ENCODE measurements around the gene TMEM237.

The TMEM237 gene

GRCh38 chr2:201642086-201642578 lies 1.2 kb downstream of the TMEM237 start:
- DNase-seq = no peak

DNA sequence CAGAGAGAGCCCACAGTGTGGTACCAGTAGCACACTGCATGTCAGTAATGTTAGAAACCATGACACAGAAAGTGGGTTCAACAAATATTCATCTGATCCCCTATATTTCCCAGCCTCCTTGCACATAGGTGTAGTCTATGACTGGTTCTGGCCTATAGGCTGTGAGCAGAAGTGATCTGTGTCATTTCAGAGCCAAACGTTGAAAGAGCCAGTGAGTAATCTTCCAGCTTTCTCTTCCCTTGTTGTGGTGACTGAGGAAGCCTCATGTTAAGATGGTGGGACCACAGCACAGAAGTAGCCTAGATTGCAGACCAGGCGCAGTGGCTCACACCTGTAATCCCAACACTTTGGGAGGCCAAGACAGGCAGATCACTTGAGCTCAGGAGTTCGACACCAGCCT lies 4.1 kb downstream of the TMEM237 start:
- DNase-seq = no peak

DNA sequence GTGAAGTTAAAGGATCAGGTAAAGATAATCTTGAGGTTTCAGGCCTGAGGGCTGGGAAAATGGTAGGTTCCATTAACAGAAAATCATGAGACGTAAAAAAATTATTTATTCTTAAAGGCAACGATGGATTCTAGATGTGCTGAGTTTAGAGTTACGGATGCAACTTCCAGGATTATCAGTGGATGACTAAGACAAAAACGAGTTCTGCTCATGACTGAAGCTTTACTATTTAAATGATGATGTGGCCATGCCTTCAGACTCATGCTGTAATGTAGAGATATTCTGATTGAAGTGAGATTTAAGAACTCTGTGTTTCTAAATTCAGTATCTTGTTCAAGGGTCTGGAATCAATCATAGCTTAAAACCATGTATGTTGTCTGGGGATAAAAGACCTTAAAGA lies 5.0 kb downstream of the TMEM237 start:
- no peak for DNase-seq

DNA sequence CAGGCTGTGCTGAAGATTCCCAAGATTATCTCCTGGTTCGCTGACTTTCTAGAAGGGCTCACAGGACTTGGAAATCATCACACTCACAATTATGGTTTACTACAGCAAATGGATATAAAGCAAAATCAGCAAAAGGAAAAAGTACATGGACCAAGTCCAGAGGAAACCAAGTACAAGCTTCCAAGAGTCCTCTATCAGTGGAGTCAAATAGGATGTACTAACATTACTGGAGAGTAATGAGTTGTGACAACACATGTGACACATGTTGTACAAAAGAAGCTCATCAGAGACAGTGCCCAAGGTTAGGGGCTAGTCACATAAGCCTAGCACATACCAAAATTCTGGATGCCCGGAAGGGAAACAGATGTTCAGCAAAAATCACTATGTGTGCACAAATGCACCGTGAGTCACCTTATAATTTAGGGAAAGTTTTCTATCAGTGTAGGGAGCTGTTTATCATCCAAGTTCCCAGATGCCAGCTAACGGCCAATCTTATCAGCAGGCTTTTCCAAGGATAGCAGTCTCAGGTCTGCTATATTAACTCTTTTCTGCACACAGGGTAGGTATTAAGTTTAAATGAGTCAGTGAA lies 9.5 kb downstream of the TMEM237 start:
- DNase-seq = no peak

- no peak for DNase-seq
Measured at GRCh38 chr2:201631041-201631440, 12.3 kb downstream of the TMEM237 start.

DNA sequence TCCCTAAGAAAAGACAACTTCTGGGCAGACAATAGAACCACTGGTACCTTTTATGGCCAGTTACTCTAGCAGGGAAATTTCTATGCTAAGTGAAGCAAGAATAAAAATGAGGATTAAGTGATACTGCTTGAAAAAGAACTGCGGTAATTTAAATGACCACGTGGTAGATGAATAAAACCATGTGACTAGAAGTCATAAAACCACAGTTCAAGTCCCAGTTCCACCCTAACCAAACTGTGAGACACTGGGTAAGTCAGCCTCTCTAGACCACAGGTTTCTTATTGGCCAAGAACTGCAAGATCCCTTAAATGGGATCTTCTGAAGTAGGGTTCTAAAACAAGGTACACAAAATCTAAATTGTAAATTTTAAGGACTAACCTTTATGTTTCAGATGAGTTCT lies 12.7 kb downstream of the TMEM237 start:
- no peak for DNase-seq

GRCh38 chr2:201628545-201628944 lies 14.8 kb downstream of the TMEM237 start:
- DNase-seq = no peak

DNA sequence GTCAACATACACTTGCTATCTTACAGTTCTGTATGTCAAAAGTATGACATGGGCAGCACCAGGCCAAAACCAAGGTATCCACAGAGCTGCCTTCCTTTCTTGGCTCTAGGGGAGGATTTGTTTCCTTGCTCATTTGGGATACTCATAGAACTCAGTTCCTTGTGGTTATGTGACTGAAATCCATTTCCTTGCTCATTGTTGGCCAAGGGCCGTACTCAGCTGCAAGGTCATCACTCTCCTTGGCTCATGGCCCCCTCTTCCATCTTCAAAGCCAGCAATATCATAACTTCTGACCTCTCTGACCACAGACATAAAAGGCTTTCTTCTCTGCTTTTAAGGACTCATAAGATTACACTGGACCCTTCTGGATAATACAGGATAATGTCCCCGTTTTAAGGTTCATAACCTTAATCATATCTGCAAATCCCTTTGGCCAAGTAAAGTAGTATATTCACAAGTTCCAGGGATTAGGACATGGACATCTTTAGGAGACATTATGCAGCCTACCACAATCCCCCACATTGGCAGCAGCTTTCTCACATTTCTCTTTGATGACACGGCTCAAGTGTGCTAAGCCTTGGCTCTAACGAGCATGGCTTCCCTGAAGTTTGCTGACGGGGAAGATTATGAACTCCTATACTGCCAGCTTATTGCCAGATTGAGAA lies 20.9 kb downstream of the TMEM237 start:
- DNase-seq = no peak

DNA sequence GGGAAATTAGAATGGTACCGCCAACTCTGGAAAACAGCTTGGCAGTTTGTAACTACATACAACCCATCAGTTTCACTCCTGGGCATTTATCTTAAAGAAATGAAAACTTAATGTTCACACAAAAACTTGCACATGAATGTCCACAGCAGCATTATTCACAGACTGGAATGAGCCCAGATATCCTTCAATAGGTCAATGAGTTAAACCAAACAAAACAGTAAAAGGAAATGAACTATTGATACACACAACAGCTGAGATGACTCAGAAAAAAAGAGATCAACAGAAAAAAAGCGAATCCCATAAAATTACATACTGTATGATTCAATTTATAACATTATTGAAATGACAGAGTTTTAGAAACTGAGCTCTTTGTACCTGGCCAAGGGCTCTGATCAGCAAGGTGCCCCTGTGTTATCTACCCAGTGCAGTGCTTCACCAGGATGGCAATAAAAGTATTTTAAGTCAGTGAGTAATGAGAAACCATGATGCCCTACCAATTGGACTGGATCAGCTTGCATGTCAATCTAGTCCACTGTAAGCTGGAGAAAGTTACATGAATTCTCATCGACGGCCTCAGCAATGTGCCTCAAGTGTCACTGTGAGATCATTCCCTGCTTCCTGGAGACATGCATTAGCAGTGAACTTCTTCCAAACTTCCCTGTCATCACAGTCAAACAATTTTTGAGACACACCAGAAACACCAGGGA lies 21.9 kb downstream of the TMEM237 start:
- no peak for DNase-seq

DNA sequence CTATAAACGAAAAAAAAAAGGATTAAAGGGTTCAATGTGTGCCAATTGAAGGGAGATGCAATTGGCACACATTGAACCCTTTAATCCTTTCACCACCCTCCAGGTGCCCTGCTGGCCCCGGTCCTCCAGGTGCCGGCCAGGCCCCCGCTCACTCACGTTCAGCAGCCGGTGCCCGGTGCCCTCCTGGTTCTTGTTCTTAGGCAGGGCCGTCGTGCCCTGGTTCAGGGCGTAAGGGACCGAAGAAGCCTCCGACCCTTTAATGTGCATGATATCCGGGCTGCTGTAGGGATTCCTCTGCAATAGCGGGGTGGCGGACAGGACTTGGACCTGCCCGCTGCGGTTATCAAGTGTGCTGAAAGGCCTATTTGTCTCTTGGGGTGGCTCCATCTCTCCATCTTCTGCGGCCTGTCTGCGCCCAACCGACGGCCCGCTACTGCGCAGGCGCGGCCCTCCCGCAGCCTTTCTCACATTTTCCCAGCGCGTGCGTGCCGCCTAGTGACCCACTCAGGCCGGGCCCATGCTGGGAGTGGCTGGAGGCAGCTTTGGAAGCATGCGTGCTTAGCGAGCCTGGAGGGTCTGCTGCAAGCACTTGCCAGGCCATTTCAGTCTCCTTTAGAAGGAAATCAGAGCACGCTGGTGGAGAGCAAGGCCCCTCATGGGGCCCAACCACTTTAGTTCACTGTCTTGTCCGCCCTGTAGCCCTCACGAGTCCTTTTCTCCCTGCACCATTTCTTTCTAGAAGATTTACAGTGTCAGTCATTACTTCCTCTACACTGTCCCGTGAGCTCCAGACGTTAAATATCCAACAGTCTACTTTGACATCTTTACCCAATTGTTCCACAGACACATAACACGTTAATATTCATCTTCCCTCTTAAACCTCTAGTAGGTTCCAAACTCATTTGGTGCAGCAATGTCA lies 24.3 kb downstream of the TMEM237 start:
- DNase-seq = no peak

- no peak for DNase-seq
Measured at GRCh38 chr2:201608021-201608420, 35.3 kb downstream of the TMEM237 start.

DNA sequence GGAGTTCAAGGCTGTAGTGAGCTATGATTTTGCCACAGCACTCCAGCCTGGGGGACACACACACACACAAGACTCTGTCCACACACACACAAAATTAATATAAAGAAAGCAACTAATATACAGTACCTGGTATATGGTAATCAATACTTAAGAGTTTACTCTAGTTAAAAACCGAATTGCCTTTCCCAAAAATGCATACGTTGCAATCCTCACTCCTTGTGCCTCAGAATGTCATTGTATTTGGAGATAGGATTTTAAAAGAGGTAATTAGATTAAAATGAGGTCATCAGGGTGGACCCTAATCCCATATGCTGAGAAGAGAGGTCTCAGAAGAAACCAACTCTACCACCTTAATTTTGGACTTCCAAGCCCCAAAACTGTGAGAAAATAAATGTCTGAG lies 35.7 kb downstream of the TMEM237 start:
- DNase-seq = no peak

GRCh38 chr2:201600906-201601305 lies 42.4 kb downstream of the TMEM237 start:
- DNase-seq = no peak

GRCh38 chr2:201597397-201597796 lies 45.9 kb downstream of the TMEM237 start:
- no peak for DNase-seq

GRCh38 chr2:201580486-201580885 lies 62.8 kb downstream of the TMEM237 start:
- DNase-seq = no peak

- DNase-seq = no peak
Measured at GRCh38 chr2:201579536-201579935, 63.8 kb downstream of the TMEM237 start.

DNA sequence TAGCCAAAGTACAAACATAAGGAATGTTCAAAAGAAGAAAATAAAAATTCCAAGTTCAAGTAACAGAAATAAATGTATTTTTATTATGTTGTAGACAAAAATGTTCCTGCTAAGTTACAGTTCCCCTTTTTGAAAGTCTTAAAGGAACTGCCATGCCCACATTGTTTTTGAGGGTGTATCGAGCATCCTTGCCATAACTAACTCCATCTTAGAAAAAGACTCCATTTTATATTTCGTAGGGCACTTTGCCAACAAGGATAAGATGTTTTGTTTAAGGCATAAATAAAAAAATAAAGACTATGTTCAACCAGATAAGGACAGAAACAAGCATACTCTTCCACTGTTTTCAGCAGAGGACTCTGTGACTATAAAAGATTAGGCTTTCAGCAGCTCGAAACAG lies 67.3 kb downstream of the TMEM237 start:
- no peak for DNase-seq

DNA sequence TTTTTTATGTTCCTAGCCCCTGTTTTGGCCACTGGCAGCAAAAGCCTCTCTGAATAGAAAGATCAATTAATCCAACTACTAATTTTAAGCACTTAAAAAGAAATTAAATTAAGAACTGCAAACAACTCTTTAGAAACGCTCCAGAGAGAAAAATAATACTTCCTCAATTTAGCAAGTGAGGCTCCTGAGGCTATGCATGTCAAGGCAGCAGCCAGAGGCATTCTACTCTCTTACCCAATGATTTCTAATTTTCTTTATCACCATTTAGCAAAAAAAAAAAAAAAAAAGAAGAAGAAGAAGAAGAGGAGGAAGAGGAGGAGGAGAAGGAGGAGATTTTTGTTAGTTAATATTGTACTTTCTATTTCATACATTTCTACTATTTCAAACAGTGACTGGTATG lies 68.5 kb downstream of the TMEM237 start:
- DNase-seq = no peak

DNA sequence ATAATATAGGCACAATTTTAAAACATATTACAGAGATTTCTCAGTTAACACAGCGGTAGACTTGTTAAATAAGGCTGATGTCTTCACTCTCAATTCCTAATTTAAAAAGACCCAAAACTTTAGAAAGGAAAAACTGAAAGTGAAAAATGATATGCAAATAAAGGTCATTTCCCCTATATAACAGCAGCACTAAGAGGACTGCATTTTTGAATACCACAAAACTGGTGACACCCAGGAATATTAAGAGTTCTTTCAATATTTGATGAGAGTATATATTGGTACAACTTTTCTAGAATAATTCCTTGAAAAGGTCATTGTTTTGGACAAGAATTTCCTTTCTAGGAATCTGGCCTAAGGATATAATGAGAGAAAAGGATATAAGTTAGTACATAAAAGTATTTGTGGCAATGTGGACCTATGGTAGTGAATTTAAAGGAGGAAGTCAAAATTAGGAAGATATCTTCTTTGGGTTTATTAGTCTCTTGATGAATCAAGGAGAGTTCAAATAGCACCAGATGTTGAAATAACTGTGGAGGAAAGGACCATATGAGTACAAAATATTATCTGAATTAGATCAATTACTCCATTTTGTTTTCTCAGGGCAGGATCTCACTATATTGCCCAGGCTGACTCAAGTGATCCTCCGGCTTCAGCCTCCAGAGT lies 70.3 kb downstream of the TMEM237 start:
- no peak for DNase-seq

Data from NCI-H1048 (cell line).